B cell (primary cell): ENCODE measurements around the gene NHSL1.

ENCODE experiments used
- CTCF ChIP-seq: fragments of 200-600 bp; IDR thresholded peaks from one replicate; pipeline ENCODE4 v1.8.0; 2022; ENCODE audit warnings: antibody characterized with exemption, mild to moderate bottlenecking
- EZH2 ChIP-seq: IDR thresholded peaks from 2 replicates; pipeline ENCODE4 v1.6.1; 2012; ENCODE audit warnings: borderline replicate concordance, low read depth, mild to moderate bottlenecking, moderate library complexity, low read length; ENCODE audit not compliant: insufficient read depth, poor library complexity, severe bottlenecking

- TF ChIP-seq CTCF = no peak
- no peak for TF ChIP-seq EZH2
Measured at GRCh38 chr6:138468320-138469015, 30.8 kb downstream of the NHSL1 start.
